Measurements from ENCODE around the gene SLC9A3. TPM values are rescaled to one million over a fixed set of nuclear protein-coding genes. Genes with fewer than 3 reads are reported as not detected.

The SLC9A3 gene
- total RNA-seq, 2 experiments from 2014 or later: 2.3 to 2.5 TPM

DNA sequence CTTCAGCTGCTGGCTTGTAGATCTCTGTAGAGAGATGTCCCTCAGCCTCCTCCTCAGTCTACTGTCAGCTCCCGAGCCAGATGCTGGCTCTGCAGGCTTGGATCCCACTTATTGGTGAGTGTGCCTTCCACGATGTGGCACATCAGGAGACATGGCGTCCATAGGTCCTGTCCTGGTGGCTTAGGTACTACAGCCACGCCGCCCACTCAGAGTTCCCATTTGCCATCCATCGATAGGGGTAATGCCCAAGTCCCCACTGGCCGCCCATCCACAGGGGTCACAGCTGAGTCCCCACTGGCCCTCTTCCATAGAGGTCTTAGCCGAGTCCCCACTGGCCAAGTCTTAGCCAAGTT lies 64.0 kb downstream of the SLC9A3 start:
- POLR2A ChIA-PET: no interaction called here
- CTCF ChIA-PET: no interaction called here
- Histone ChIP-seq H3K36me3 (ENCODE audit: insufficient read depth, low read length) (peaks cover 68% of the 10 kb centered on the region), H3K27me3 (ENCODE audit: control insufficient read depth in 1 of 2, insufficient read depth in 2 of 2, low read length in 2 of 2) (no peaks in the 10 kb centered on the region), H3K4me1 (ENCODE audit: insufficient read depth, low read length) (peaks cover 19% of the 10 kb centered on the region), H3K9me3 (ENCODE audit: control insufficient read depth in 1 of 2, insufficient read depth in 1 of 2, low read length in 2 of 2) (no peaks in the 10 kb centered on the region), H3K4me3 (ENCODE audit: low read length) (no peak overlapping the region), H3K27ac (ENCODE audit: low read depth in 1 of 2, low read length in 2 of 2) (no peak overlapping the region)
- Mint-ChIP-seq H3K4me1 (ENCODE audit: low read depth) (peaks cover 11% of the 10 kb centered on the region), H3K36me3 (ENCODE audit: low read depth) (peaks cover 87% of the 10 kb centered on the region), H3K9me3 (no peaks in the 10 kb centered on the region), H3K27ac (peak overlapping the region; percentile 56), H3K27me3 (no peaks in the 10 kb centered on the region), H3K4me3 (no peak overlapping the region)
- TF ChIP-seq, protein P1, sequence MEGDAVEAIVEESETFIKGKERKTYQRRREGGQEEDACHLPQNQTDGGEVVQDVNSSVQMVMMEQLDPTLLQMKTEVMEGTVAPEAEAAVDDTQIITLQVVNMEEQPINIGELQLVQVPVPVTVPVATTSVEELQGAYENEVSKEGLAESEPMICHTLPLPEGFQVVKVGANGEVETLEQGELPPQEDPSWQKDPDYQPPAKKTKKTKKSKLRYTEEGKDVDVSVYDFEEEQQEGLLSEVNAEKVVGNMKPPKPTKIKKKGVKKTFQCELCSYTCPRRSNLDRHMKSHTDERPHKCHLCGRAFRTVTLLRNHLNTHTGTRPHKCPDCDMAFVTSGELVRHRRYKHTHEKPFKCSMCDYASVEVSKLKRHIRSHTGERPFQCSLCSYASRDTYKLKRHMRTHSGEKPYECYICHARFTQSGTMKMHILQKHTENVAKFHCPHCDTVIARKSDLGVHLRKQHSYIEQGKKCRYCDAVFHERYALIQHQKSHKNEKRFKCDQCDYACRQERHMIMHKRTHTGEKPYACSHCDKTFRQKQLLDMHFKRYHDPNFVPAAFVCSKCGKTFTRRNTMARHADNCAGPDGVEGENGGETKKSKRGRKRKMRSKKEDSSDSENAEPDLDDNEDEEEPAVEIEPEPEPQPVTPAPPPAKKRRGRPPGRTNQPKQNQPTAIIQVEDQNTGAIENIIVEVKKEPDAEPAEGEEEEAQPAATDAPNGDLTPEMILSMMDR (IDR thresholded peaks at IDR 0.05): no peak
- intact Hi-C loops (cut with DNase I, micrococcal nuclease): loop anchor here in 1 of 2 experiments (5.0 kb wide), 1 partner anchor 427 kb away; no protein-coding TSS in a partner anchor
- DNase-seq (peak in 2 of 14 experiments; percentile 2 to 21), ATAC-seq (ENCODE audit: poor library complexity) (no peak)

DNA sequence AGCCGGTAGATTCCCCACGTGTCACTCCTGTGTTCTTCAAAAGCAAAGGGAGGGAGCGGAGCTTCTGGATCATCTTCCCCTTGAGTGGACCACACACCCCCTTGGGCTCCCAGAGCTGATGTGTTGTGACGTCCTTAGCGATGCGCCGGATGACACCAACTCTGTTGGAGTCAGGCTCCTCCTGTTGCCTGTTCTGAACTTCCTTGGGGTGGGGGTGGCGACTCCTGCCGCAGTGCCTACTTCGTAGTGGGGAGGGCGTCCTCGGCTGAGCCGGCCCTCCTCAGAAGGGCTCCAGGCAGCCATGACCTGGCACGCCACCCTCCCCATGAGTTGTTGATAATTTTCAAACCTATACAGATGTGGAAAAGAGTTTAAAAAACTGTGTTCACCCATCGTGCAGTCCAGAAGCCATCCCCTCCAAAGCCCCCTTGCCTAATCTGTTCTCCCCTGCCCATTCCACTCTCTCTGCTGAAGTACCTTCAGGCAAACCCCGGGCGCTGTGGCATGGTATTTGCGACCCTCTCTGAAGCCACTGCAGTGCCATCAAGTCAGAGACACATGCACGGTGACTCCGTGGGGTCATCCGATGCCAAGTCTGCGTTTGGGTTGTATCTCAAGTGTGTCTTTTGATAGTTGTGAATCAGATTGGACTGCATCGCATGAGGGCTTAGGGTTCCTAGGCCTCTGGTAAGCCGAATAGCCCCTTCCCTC lies 64.5 kb downstream of the SLC9A3 start:
- H3K9me3 ChIP-seq (ENCODE audit: control insufficient read depth in 1 of 2, insufficient read depth in 1 of 2, low read length in 2 of 2): no peaks in the 10 kb centered on the region
- TF ChIP-seq, protein P1 (IDR thresholded peaks at IDR 0.05): no peak
- H3K27me3 ChIP-seq (ENCODE audit: control insufficient read depth in 1 of 2, insufficient read depth in 2 of 2, low read length in 2 of 2): no peaks in the 10 kb centered on the region
- Mint-ChIP-seq H3K9me3 (no peaks in the 10 kb centered on the region), H3K27ac (peak overlapping the region; percentile 56), H3K4me3 (no peak overlapping the region), H3K27me3 (no peaks in the 10 kb centered on the region), H3K36me3 (ENCODE audit: low read depth) (peaks cover 92% of the 10 kb centered on the region), H3K4me1 (ENCODE audit: low read depth) (peaks cover 11% of the 10 kb centered on the region)
- no peak overlapping the region for H3K4me3 ChIP-seq (ENCODE audit: low read length)
- ChIA-PET POLR2A (no interaction called here), CTCF (no interaction called here)
- peaks cover 14% of the 10 kb centered on the region for H3K4me1 ChIP-seq (ENCODE audit: insufficient read depth, low read length)
- intact Hi-C loops (cut with DNase I, micrococcal nuclease): loop anchor here in 1 of 2 experiments (5.0 kb wide), 1 partner anchor 428 kb away; no protein-coding TSS in a partner anchor
- H3K36me3 ChIP-seq (ENCODE audit: insufficient read depth, low read length): peaks cover 73% of the 10 kb centered on the region
- no peak overlapping the region for H3K27ac ChIP-seq (ENCODE audit: low read depth in 1 of 2, low read length in 2 of 2)
- DNase-seq (peak in 3 of 14 experiments; percentile 1 to 27 (median 3)), ATAC-seq (ENCODE audit: poor library complexity) (no peak)

DNA sequence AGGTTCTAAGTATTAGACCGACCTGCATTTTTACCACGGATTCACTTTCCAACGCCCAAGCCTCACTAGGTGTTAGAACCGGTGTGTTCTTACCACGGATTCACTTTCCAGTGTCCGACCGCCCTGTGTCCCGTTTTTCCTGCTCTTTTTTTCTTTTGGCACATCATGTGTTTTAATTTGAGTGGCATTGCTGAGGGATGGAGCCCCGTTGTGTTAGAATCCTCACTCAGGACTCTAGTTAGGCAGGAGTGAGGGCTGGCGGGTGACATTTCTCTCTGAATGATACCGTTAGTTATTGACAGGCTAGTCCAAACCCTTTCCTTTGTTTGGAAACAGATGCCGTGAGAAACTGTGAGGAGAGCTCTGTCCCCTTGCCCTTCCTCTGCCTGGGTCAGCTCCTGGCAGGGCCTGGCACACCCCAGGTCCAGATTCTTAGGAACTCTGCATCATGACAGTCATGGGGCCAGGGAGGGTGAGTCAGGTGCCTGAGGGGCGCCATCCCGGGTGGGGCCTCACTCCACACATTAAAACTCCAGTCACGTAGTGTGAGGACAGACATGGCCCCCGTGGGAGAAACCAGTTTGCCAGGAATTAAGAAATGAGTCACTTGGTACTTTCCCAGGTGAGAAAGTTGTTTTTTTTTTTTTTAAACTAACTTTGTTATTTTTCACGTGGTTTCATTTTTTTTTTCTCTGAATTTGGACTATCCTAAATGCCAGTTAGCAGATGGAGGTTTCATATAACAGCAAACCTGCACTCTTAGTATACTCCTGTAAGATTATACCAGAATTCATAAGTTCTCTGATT lies 65.5 kb downstream of the SLC9A3 start:
- no peak for ATAC-seq (ENCODE audit: poor library complexity)
- no peaks in the 10 kb centered on the region for H3K9me3 ChIP-seq (ENCODE audit: control insufficient read depth in 1 of 2, insufficient read depth in 1 of 2, low read length in 2 of 2)
- Mint-ChIP-seq H3K27ac (no peak overlapping the region), H3K9me3 (no peaks in the 10 kb centered on the region), H3K36me3 (ENCODE audit: low read depth) (peaks cover 95% of the 10 kb centered on the region), H3K4me3 (no peak overlapping the region), H3K4me1 (ENCODE audit: low read depth) (peaks cover 13% of the 10 kb centered on the region), H3K27me3 (no peaks in the 10 kb centered on the region)
- TF ChIP-seq, protein P1 (IDR thresholded peaks at IDR 0.05): no peak
- H3K4me3 ChIP-seq (ENCODE audit: low read length): no peak overlapping the region
- ChIA-PET POLR2A (no interaction called here), CTCF (no interaction called here)
- no peaks in the 10 kb centered on the region for H3K27me3 ChIP-seq (ENCODE audit: control insufficient read depth in 1 of 2, insufficient read depth in 2 of 2, low read length in 2 of 2)
- H3K27ac ChIP-seq (ENCODE audit: low read depth in 1 of 2, low read length in 2 of 2): no peak overlapping the region
- intact Hi-C loops (cut with DNase I, micrococcal nuclease): no loop called here
- H3K36me3 ChIP-seq (ENCODE audit: insufficient read depth, low read length): peaks cover 81% of the 10 kb centered on the region
- peak in 5 of 14 experiments; percentile 3 to 70 (median 30) for DNase-seq
- peaks cover 12% of the 10 kb centered on the region for H3K4me1 ChIP-seq (ENCODE audit: insufficient read depth, low read length)
